Measurements from ENCODE around the gene FASTKD3. TPM values are rescaled to one million over a fixed set of nuclear protein-coding genes. Genes with fewer than 3 reads are reported as not detected.

FASTKD3 gene
- total RNA-seq, 1 donor from 2014 or later = 14.3 TPM

GRCh38 chr5:7881091-7881490 lies 12.3 kb upstream of the FASTKD3 start:
- DNase-seq = no peak

- no peak for DNase-seq
Observed at GRCh38 chr5:7878381-7878873, 9.6 kb upstream of the FASTKD3 start.

- DNase-seq = no peak
Observed at GRCh38 chr5:7877851-7878250, 9.0 kb upstream of the FASTKD3 start.

- no peak for DNase-seq
Observed at GRCh38 chr5:7876867-7877266, 8.0 kb upstream of the FASTKD3 start.

GRCh38 chr5:7875151-7875550 lies 6.3 kb upstream of the FASTKD3 start:
- no peak for DNase-seq

- DNase-seq = no peak
Observed at GRCh38 chr5:7874639-7875038, 5.8 kb upstream of the FASTKD3 start.

- DNase-seq = no peak
Observed at GRCh38 chr5:7873216-7873615, 4.4 kb upstream of the FASTKD3 start.

- DNase-seq = no peak
Observed at GRCh38 chr5:7872517-7873130, 3.8 kb upstream of the FASTKD3 start.

GRCh38 chr5:7871653-7872052 lies 2.8 kb upstream of the FASTKD3 start:
- no peak for DNase-seq

- peak; percentile 26 for DNase-seq
Observed at GRCh38 chr5:7869474-7870136, 774 bp upstream of the FASTKD3 start.

- no peak for DNase-seq
Observed at GRCh38 chr5:7868427-7868772, 431 bp downstream of the FASTKD3 start.

GRCh38 chr5:7867260-7867659 lies 1.6 kb downstream of the FASTKD3 start:
- no peak for DNase-seq

GRCh38 chr5:7866196-7866595 lies 2.6 kb downstream of the FASTKD3 start:
- DNase-seq = no peak

GRCh38 chr5:7857926-7858632 lies 10.8 kb downstream of the FASTKD3 start:
- DNase-seq = no peak

- DNase-seq = no peak
Observed at GRCh38 chr5:7857361-7857760, 11.5 kb downstream of the FASTKD3 start.

- peak; percentile 51 for DNase-seq
Observed at GRCh38 chr5:7856855-7857254, 12.0 kb downstream of the FASTKD3 start.

GRCh38 chr5:7855611-7856010 lies 13.2 kb downstream of the FASTKD3 start:
- DNase-seq = no peak

- DNase-seq = no peak
Observed at GRCh38 chr5:7852988-7853387, 15.8 kb downstream of the FASTKD3 start.

- DNase-seq = no peak
Observed at GRCh38 chr5:7852542-7852941, 16.3 kb downstream of the FASTKD3 start.

GRCh38 chr5:7851617-7852289 lies 17.1 kb downstream of the FASTKD3 start:
- DNase-seq = no peak

GRCh38 chr5:7851240-7851592 lies 17.6 kb downstream of the FASTKD3 start:
- DNase-seq = no peak

- DNase-seq = peak; percentile 60
Observed at GRCh38 chr5:7850395-7851239, 18.2 kb downstream of the FASTKD3 start, which contains the start of gene CFAP90. Gene CFAP90 (minus strand): TSS chr5:7851133. CDS start chr5:7851021, 112 bp downstream.

All from dermis blood vessel endothelial cell (primary cell).